Measurements from ENCODE around the gene DICER1. TPM values are rescaled to one million over a fixed set of nuclear protein-coding genes. Genes with fewer than 3 reads are reported as not detected.

DICER1 gene
- total and polyA plus RNA-seq, 12 donors = 4.9 to 38.8 (median 27.2) TPM

DNA sequence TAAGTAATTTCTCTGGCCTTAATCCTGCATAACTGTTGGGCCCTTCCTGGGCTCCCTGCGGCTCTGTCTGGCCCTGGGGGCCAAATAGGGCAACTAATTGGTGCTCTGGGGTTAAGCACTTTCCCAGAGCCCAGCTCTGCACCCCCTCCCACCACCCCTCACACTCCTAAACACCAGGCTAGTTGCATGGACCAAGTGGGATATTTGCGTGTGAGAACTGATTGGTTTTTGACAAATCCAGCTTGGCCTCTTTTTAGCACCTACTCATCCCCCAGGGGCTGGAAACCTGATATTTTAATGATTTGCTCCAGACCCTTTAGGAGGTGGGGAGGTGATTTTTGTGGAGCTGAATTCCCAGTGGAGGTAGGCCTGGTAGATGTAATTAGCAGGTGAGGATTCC lies 91.9 kb downstream of the DICER1 start:
- no peak overlapping the region for H3K4me3 ChIP-seq
- intact Hi-C loops (cut with DNase I) = no loop called here
- H3K27me3 ChIP-seq = peaks cover 0 to 24% (median 0%) of the 10 kb centered on the region in 7 donors
- H3K9me3 ChIP-seq = no peaks in the 10 kb centered on the region
- ATAC-seq (no peak), DNase-seq (no peak)
- WGBS, 2 donors = 64 to 77% methylated on average over 2 of the region's 2 CpGs
- TF ChIP-seq, protein P1, sequence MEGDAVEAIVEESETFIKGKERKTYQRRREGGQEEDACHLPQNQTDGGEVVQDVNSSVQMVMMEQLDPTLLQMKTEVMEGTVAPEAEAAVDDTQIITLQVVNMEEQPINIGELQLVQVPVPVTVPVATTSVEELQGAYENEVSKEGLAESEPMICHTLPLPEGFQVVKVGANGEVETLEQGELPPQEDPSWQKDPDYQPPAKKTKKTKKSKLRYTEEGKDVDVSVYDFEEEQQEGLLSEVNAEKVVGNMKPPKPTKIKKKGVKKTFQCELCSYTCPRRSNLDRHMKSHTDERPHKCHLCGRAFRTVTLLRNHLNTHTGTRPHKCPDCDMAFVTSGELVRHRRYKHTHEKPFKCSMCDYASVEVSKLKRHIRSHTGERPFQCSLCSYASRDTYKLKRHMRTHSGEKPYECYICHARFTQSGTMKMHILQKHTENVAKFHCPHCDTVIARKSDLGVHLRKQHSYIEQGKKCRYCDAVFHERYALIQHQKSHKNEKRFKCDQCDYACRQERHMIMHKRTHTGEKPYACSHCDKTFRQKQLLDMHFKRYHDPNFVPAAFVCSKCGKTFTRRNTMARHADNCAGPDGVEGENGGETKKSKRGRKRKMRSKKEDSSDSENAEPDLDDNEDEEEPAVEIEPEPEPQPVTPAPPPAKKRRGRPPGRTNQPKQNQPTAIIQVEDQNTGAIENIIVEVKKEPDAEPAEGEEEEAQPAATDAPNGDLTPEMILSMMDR (IDR thresholded peaks at IDR 0.05) = no peak
- no peaks in the 10 kb centered on the region for H3K36me3 ChIP-seq
- no peak overlapping the region for H3K27ac ChIP-seq
- no peaks in the 10 kb centered on the region for H3K4me1 ChIP-seq

DNA sequence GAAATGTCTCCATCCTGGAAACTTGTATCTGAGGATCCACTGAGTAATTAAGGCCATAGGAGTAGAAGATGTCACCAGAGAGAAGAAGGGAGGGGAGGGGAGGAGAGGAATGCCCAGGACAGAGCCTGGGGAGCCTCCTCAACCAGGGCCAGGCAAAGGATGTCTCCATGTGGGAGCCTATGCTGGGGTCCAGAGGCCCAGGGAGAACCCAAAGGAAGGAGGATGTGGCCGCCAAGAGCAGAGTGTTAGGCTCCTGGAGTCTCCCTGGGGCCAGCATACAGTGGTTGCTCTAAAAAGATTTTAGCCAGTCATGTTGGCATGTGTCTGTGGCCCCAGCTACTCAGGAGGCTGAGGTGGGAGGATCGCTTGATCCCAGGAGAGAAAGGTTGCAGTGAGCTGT lies 92.6 kb downstream of the DICER1 start:
- H3K27me3 ChIP-seq = peaks cover 0 to 19% (median 0%) of the 10 kb centered on the region in 7 donors
- H3K4me3 ChIP-seq = no peak overlapping the region
- WGBS, 2 donors = 96 to 98% methylated on average over 2 of the region's 2 CpGs
- DNase-seq = no peak
- TF ChIP-seq, protein P1 (IDR thresholded peaks at IDR 0.05) = no peak
- intact Hi-C loops (cut with DNase I) = no loop called here
- no peaks in the 10 kb centered on the region for H3K36me3 ChIP-seq
- no peak overlapping the region for H3K27ac ChIP-seq
- ATAC-seq = no peak
- H3K9me3 ChIP-seq = no peaks in the 10 kb centered on the region
- no peaks in the 10 kb centered on the region for H3K4me1 ChIP-seq

DNA sequence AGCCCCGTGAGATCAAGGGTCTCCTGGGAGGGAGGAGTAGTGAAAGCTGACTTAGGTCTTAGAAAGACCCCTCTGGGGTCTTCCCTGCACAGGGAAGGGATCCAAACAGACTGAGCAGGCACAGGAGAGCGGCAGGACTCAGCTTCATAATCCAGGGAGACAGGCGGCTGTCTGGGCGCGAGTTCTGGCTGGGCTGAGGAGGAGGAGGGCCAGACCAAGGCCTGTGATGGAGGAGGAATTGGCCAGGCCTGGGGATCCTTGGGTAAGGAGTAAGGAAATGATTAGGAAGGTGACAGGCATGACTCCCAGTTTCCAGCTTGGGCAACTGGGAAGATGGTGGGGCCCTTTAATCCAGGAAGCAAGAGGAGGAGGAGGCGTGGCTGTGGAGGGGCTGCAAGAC lies 93.1 kb downstream of the DICER1 start:
- no peak overlapping the region for H3K27ac ChIP-seq
- DNase-seq = no peak

DNA sequence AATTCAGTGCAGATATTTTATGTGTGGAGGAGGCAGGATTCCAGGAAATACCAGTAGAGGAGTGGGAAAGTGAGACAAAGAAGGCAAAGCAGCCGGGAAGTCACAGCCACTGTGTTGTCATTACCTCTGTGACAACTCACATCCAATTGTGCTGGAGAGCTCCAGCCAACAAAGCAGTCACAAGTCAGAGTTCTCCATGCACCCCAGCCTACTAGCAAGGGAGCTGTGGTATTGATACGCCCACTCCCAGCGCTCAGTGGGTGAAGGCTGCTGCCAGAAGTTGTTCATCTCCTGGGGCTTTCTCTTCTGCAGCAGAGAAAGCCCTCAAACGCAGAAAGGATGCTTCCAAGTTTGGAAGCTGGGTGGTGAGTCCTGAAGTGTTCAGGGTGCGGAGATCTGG lies 93.9 kb downstream of the DICER1 start:
- ATAC-seq (no peak), DNase-seq (no peak)
- Histone ChIP-seq H3K27me3 (peaks cover 0 to 6% (median 0%) of the 10 kb centered on the region in 7 donors), H3K36me3 (no peaks in the 10 kb centered on the region), H3K4me1 (no peaks in the 10 kb centered on the region), H3K4me3 (no peak overlapping the region), H3K27ac (no peak overlapping the region), H3K9me3 (no peaks in the 10 kb centered on the region)
- 59 to 67% methylated on average over 5 of the region's 5 CpGs for WGBS, 2 donors
- TF ChIP-seq, protein P1 (IDR thresholded peaks at IDR 0.05) = no peak
- intact Hi-C loops (cut with DNase I) = no loop called here

More for the DNA sequence above, 93.1 kb downstream of the DICER1 start:
- Histone ChIP-seq H3K9me3 (no peaks in the 10 kb centered on the region), H3K4me3 (no peak overlapping the region), H3K4me1 (no peaks in the 10 kb centered on the region), H3K36me3 (no peaks in the 10 kb centered on the region), H3K27me3 (peaks cover 0 to 14% (median 0%) of the 10 kb centered on the region in 7 donors)
- WGBS, 2 donors = 92 to 95% methylated on average over 6 of the region's 6 CpGs
- ATAC-seq = no peak
- intact Hi-C loops (cut with DNase I) = no loop called here
- TF ChIP-seq, protein P1 (IDR thresholded peaks at IDR 0.05) = no peak
